ENCODE results near the gene RESF1.

DNA sequence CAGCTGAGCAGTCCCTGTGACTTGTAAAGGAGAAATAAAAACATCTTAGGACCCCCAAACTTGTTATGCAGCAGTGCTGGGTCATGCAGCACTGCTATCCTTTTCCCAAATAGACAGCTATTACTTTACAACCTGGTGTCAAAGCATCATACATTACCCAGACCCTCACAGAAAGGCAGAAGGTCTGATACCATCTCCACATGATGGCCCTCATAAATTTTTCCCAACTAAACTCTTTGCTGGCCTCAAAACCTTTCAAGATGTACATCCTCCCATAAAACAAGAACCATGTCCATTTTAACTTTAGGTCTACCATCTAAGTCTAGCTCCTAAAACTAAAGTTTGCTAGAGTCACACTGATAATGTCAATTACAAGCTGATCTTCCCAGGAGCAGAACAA is 8.7 kb upstream of the RESF1 start:
- no peak for TF ChIP-seq POLR2AphosphoS5 (IDR thresholded peaks at IDR 0.05)
- no peak for TF ChIP-seq POLR2A (IDR thresholded peaks at IDR 0.05)

All from spleen (tissue), 3 donors.